Astrocyte of the cerebellum (primary cell): Measurements from ENCODE around the gene KNL1.
"Not testable (repeated sequence)": the region's sequence is repeated elsewhere in the genome, so short reads cannot be mapped to it uniquely, and the experiment has no call there.

Experiments
- DNase-seq: peaks from one replicate; pipeline ENCODE4 v3.0.0-alpha.2; 2011; ENCODE audit warnings: low read depth
- H3K4me3 ChIP-seq: 2 replicates; pipeline ENCODE4 v1.5.1; 2011; ENCODE audit warnings: mild to moderate bottlenecking, low read depth, low read length, moderate library complexity
- CTCF ChIP-seq: IDR thresholded peaks from 2 replicates; pipeline ENCODE4 v1.5.1; 2012; ENCODE audit warnings: low read length, low read depth, moderate library complexity, mild to moderate bottlenecking; ENCODE audit errors: missing control alignments
- in situ Hi-C: cut with HindIII; loops from 2 replicates; pipeline ENCODE4 v1.10.0; 2017; ENCODE audit warnings: low sequenced_read_pairs

The KNL1 gene

GRCh38 chr15:40647523-40647922 is 53.5 kb downstream of the KNL1 start:
- no peak overlapping the region for H3K4me3 ChIP-seq
- no peak for TF ChIP-seq CTCF
- in situ Hi-C loops, result no loop called here
- DNase-seq, result no peak

GRCh38 chr15:40650479-40650878 is 56.4 kb downstream of the KNL1 start:
- TF ChIP-seq CTCF, result no peak
- in situ Hi-C loops, result loop anchor here (10.0 kb wide), 1 partner anchor 234 kb away; no protein-coding TSS in a partner anchor
- H3K4me3 ChIP-seq, result no peak overlapping the region
- DNase-seq, result no peak

GRCh38 chr15:40660686-40661085 is 66.6 kb downstream of the KNL1 start:
- in situ Hi-C loops, result no loop called here
- H3K4me3 ChIP-seq, result no peak overlapping the region
- no peak for TF ChIP-seq CTCF
- no peak for DNase-seq

GRCh38 chr15:40664909-40665308 is 70.9 kb downstream of the KNL1 start:
- no peak overlapping the region for H3K4me3 ChIP-seq
- in situ Hi-C loops, result no loop called here
- TF ChIP-seq CTCF, result no peak
- no peak for DNase-seq

- H3K4me3 ChIP-seq, in situ Hi-C loops, DNase-seq: not testable (repeated sequence)
These were observed 82.2 kb downstream of the KNL1 start for GRCh38 chr15:40676290-40676689.

GRCh38 chr15:40676906-40677305 is 82.9 kb downstream of the KNL1 start:
- DNase-seq, in situ Hi-C loops, H3K4me3 ChIP-seq: not testable (repeated sequence)

GRCh38 chr15:40680151-40680550 is 86.1 kb downstream of the KNL1 start:
- in situ Hi-C loops, result no loop called here
- no peak for TF ChIP-seq CTCF
- H3K4me3 ChIP-seq, result no peak overlapping the region
- DNase-seq, result no peak

GRCh38 chr15:40680959-40681358 is 86.9 kb downstream of the KNL1 start:
- in situ Hi-C loops, H3K4me3 ChIP-seq, DNase-seq: not testable (repeated sequence)
